Measurements from ENCODE around the gene ADAMTS2. TPM values are rescaled to one million over a fixed set of nuclear protein-coding genes. Genes with fewer than 3 reads are reported as not detected.

Gene ADAMTS2
- polyA plus RNA-seq, 3 donors, result 5.3 to 40.7 (median 14.6) TPM

DNA sequence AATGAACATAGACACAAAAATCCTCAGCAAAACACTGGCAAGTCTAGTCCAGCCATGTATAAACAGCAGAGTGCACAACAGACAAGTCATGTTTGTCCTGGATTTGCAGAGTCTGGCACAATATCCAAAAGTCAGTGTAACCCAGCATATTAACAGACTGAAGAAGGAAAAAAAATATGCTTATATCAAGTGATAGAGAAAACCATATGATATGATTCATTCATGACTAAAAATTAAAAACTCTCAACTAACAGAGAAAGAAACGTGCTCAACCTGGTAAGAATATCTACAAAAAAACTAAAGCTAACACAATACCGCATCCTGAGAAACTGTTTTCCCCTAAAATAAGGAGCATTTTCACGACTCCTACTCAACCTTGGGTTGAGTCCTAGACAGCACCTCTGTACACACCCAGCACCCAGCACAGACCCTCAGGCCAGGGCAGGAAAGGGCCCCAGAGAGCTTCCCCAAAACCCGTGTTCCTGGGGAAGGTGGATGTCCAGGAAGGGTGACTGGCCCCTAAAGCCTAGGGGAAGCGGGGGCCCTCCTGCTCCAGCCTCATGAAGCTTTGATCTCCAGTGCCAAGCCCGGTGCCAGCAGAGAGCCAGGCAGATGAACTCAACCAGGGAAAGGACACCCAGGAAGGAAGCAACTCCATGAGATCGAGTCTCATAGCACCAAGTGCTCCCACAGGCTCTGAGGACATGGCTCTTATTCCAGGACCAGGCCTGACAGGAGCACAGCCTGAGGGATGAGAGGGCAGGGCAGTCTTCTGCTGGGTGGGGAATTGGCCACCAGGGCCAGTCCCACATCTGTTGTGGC, 38.9 kb downstream of the ADAMTS2 start:
- no peak overlapping the region for H3K27ac ChIP-seq (ENCODE audit: low read depth, low read length)
- 79 to 83% (median 82%) methylated on average over 7 of the region's 7 CpGs for WGBS, 3 donors

GRCh38 chr5:179304871-179305270, 40.4 kb downstream of the ADAMTS2 start:
- WGBS, 3 donors, result 56 to 88% (median 60%) methylated on average over 1 of the region's 1 CpG
- H3K27ac ChIP-seq (ENCODE audit: low read depth, low read length), result no peak overlapping the region

- no peak overlapping the region for H3K27ac ChIP-seq (ENCODE audit: low read depth, low read length)
- WGBS, 3 donors, result 65 to 77% (median 67%) methylated on average over 5 of the region's 5 CpGs
Observed at GRCh38 chr5:179304466-179304865, 40.8 kb downstream of the ADAMTS2 start.

- 79 to 91% (median 82%) methylated on average over 14 of the region's 14 CpGs for WGBS, 3 donors
- no peak overlapping the region for H3K27ac ChIP-seq (ENCODE audit: low read depth, low read length)
Observed at GRCh38 chr5:179303451-179304200, 41.6 kb downstream of the ADAMTS2 start.

- 67 to 71% (median 70%) methylated on average over 13 of the region's 13 CpGs for WGBS, 3 donors
- H3K27ac ChIP-seq (ENCODE audit: low read depth, low read length), result no peak overlapping the region
Observed at GRCh38 chr5:179302499-179303185, 42.6 kb downstream of the ADAMTS2 start.

- 58 to 70% (median 66%) methylated on average over 17 of the region's 17 CpGs for WGBS, 3 donors
- H3K27ac ChIP-seq (ENCODE audit: low read depth, low read length), result no peak overlapping the region
Observed at GRCh38 chr5:179301796-179302195, 43.5 kb downstream of the ADAMTS2 start.

GRCh38 chr5:179301376-179301775, 43.9 kb downstream of the ADAMTS2 start:
- no peak overlapping the region for H3K27ac ChIP-seq (ENCODE audit: low read depth, low read length)

GRCh38 chr5:179300581-179301180, 44.6 kb downstream of the ADAMTS2 start:
- no peak overlapping the region for H3K27ac ChIP-seq (ENCODE audit: low read depth, low read length)
- WGBS, 3 donors, result 54 to 59% (median 56%) methylated on average over 14 of the region's 14 CpGs

More at GRCh38 chr5:179301376-179301775, 43.9 kb downstream of the ADAMTS2 start:
- WGBS, 3 donors, result 85 to 86% (median 86%) methylated on average over 6 of the region's 6 CpGs

- WGBS, 3 donors, result 86 to 94% (median 90%) methylated on average over 14 of the region's 14 CpGs
Observed at GRCh38 chr5:179298181-179298993, 46.9 kb downstream of the ADAMTS2 start.

DNA sequence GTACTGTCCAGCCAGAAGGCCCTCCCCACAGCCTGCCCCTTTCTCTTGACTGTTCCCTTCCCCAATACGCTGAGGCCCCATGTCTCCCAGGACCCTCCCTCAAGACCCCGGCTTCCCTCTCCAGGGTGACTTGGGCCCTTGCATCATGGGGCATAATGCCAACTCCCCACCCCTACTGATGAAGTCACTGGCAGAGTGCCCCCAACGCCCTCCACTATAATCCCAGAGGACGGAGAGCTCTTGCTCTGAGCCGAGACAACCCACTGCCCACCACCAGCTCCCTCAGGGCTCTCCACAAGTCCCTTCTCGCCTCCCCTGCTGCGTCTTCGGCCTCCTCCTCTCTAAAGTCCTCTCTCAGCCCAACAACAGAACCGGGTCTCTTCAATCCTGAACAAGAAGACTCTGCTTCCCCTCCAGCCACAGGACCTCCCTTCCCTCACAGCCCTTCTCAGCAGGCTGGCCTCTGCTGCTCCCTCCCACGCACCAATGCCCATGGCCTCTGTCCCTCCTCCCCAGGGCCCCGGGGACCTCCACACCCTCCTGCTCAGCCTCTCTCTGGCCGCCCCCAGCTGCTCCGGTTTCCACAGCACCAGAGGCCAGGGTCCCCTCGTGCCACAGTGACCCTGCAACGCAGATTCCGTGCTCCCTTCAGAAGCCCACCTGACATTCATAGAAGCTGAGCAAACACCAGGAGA, 47.6 kb downstream of the ADAMTS2 start:
- no peak overlapping the region for H3K27ac ChIP-seq (ENCODE audit: low read depth, low read length)
- 67 to 72% (median 69%) methylated on average over 16 of the region's 16 CpGs for WGBS, 3 donors

More at GRCh38 chr5:179298181-179298993, 46.9 kb downstream of the ADAMTS2 start:
- no peak overlapping the region for H3K27ac ChIP-seq (ENCODE audit: low read depth, low read length)

- H3K27ac ChIP-seq (ENCODE audit: low read depth, low read length), result no peak overlapping the region
- 64 to 93% (median 92%) methylated on average over 10 of the region's 10 CpGs for WGBS, 3 donors
Observed at GRCh38 chr5:179297026-179297425, 48.2 kb downstream of the ADAMTS2 start.

GRCh38 chr5:179296150-179296821, 49.0 kb downstream of the ADAMTS2 start:
- no peak overlapping the region for H3K27ac ChIP-seq (ENCODE audit: low read depth, low read length)
- WGBS, 3 donors, result 78 to 91% (median 90%) methylated on average over 22 of the region's 22 CpGs

DNA sequence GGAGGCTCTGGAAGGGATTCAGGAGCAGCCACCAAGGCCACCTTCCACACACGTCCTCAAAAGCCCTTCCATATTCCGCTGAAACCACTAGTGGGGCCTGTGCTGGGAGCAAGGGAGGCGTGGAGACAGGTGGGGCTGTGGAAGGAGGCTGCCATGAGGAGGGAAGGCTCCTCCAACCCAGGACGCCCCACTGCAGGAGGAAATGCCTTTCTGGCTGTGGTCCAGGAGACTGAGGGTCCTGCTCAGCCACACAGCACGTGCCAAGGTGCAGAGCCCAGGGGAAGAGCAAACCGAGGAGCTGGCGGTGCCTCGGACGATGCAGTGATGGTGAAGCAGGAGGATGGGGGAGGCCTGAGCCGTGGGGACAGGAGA, 49.5 kb downstream of the ADAMTS2 start:
- no peak overlapping the region for H3K27ac ChIP-seq (ENCODE audit: low read depth, low read length)
- 66 to 79% (median 78%) methylated on average over 10 of the region's 10 CpGs for WGBS, 3 donors

DNA sequence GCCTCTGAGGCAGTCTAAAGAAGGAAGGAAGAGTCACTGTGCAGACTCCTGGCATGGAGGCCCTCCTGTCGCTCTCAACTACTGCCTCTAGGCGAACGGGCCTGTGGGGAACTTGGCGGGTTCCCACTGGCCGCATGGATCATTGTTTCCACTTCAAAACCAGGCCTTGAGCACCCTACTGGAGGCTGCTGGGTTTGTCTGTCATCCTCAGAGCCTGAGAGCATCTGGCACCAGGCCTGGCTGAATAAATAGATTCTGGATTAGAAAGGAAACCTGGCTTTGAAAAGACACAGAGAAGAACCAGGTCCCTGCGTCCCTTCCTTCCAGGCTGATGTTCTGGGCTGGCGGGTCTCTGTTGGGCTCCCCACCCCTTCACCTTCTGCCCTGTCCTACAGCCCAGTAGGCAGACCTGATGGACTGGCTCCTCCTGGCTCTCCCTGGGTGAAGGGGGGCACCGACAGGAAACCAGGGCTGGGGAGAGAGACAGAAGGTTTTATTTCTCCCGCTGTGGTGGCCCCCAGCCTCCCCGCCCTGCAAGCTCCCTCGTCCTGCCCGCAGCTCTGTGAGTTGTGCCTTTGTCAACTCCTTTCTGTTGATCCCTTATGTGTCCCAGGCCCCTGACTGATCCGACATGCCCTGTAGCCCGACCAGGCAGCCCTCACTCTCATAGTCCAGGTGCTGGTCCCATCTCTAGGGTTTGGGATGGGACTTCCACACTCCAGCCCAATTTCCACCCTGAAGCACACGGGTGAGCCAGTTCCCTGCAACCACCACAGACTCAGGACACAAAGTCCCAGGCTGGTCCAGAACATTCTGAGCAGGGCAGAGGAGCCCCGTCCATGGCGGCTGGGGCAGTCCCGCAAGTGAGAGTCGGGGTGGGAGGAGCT, 50.1 kb downstream of the ADAMTS2 start:
- H3K27ac ChIP-seq (ENCODE audit: low read depth, low read length), result no peak overlapping the region
- 73 to 85% (median 81%) methylated on average over 19 of the region's 19 CpGs for WGBS, 3 donors

DNA sequence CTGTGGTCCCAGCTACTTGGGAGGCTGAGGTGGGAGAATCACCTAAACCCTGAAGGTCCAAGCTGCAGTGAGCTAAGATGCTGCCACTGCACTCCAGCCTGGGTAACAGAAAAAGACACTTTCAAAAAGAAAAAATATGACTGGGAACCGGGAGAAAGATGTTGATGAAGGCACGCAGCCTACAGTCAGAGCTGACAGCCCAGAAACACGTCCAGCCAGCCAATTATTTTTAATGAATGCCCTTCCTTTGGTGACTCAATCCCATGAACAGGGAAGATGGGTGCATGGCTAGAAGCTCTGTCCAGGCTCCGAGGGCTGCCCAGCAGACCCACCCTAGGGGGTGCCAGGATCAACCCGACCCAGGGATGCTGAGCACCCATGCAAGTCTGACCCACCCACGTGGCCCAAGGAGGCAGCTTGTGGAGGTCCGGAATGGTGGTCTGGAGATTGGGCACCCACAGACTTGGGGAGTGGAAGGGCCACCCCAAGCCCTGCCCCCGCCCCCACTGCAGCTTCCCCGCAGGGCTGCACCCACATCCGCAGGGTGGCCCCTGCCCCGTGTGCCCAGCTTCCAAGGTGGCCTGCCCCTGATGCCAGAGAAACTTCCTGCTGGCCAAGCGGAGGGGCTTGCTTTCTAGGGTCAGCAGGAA, 51.0 kb downstream of the ADAMTS2 start:
- 74 to 93% (median 91%) methylated on average over 12 of the region's 12 CpGs for WGBS, 3 donors
- no peak overlapping the region for H3K27ac ChIP-seq (ENCODE audit: low read depth, low read length)
